Kidney tubule cell (primary cell): Measurements from ENCODE around the gene ARHGEF3.
"Not testable (repeated sequence)": the region's sequence is repeated elsewhere in the genome, so short reads cannot be mapped to it uniquely, and the experiment has no call there.

Experiments used
- DNase-seq: peaks from one replicate; pipeline ENCODE4 v3.0.0-alpha.2; 2018; ENCODE audit warnings: low spot score

The ARHGEF3 gene

GRCh38 chr3:56737006-56737405, 64.7 kb downstream of the ARHGEF3 start:
- DNase-seq, result no peak

- no peak for DNase-seq
These were observed 69.6 kb downstream of the ARHGEF3 start for GRCh38 chr3:56732109-56732508.

DNA sequence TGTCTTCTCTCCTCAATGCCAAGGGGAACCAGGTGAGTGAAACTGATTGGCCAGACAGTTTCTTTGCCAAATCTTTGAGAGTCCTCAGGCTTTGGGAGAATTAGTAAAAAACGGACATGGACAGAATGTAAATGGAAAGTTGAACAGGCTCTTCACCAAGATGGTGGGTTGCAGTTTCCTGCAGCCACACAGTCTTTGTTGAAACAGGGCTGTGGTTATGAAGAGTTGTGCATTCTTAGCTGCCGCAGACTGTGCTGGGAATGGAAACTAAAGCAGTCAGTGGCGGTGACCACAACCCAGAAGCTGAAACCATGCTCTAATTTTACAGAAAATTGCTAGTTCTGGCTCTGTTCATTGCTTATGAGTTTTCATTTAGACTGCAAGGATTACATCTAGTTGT, 76.6 kb downstream of the ARHGEF3 start:
- DNase-seq, result no peak

- DNase-seq, result peak; percentile 80
These were observed 77.1 kb downstream of the ARHGEF3 start for GRCh38 chr3:56724676-56725075.

DNA sequence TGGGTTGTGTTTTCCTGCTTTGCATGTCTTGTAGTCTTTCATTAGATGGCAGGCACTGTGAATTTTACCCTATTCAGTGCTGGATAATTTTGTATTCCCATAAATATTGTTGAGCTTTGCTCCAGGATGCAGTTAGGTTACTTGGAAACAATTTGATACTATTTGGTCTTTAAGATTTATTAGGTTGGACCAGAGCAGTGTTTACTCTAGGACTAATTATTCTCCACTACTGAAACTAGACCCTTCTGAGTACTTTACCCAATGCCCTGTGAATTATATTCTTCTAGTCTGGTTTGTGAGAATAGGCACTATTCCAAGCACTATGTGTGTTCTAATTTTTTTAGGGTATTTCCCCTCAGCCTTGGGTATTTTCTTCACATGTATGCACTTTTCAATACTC, 80.9 kb downstream of the ARHGEF3 start:
- DNase-seq, result no peak

DNA sequence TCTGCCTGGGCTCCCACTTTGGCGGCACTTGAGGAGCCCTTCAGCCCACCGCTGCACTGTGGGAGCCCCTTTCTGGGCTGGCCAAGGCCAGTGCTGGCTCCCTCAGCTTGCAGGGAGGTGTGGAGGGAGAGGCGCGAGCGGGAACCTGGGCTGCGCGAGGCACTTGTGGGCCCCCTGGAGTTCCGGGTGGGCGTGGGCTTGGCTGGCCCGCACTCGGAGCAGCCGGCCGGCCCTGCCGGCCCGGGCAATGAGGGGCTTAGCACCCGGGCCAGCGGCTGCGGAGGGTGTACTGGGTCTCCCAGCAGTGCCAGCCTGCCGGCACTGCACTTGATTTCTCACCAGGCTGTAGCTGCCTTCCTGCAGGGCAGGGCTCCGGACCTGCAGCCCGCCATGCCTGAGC, 82.9 kb downstream of the ARHGEF3 start:
- not testable (repeated sequence) for DNase-seq

- no peak for DNase-seq
These were observed 90.4 kb downstream of the ARHGEF3 start for GRCh38 chr3:56711344-56711743.

DNA sequence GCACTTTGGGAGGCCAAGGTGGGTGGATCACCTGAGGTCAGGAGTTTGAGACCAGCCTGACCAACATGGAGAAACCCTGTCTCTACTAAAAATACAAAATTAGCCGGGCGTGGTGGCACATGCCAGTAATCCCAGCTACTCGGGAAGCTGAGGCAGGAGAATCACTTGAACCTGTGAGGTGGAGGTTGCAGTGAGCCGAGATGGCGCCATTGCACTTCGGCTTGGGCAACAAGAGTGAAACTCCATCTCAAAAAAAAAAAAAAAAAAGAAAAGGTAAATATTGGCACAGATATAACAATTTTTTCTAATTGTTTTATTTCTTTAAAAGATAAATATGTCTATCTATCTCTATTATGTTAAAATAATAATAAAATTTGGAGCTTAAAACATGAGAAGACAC, 94.3 kb downstream of the ARHGEF3 start:
- not testable (repeated sequence) for DNase-seq

GRCh38 chr3:56706629-56707028, 95.1 kb downstream of the ARHGEF3 start:
- DNase-seq, result no peak

- no peak for DNase-seq
These were observed 97.0 kb downstream of the ARHGEF3 start for GRCh38 chr3:56704706-56705105.

- DNase-seq, result peak; percentile 74
These were observed 99.0 kb downstream of the ARHGEF3 start for GRCh38 chr3:56702490-56703315.

- peak; percentile 43 for DNase-seq
These were observed 101.6 kb downstream of the ARHGEF3 start for GRCh38 chr3:56700151-56700550.

DNA sequence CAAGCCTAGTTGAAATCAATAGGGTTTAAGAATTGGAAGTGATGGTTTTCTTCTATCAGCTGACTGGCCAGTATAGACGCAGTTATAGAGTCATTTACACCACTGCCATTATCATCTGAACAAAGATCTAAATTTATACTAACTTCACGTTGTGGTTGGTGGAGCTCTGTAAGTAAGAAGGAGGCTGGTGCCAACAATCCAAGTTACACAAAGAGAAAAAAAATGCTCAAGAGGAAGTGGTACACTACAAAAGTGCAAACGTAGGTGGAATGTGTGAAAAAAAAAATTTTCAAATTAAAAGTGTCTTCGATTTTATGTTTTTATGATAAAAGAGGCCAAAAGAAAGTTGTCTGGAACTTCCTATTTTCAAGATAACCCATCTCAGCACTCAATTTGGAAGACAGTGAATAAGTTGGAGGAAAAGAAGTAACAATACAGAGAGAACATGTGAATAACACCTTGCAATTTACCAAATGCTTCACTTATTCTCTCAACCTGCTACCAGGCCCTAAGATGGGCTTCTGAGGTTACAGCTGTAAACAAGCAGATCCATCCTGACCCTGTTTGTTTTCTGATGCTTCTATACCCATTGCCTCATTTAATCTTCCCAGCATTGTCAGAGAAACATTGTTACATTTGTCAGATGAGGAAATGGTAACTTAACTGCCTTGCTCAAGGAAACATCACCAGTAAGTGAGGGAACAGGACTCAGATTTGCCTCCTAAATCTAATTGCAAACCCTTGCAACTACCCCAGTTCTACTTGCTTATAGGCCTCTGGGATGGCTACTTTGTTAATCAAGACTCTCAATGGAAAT, 106.7 kb downstream of the ARHGEF3 start:
- DNase-seq, result no peak

- DNase-seq, result no peak
These were observed 108.0 kb downstream of the ARHGEF3 start for GRCh38 chr3:56693750-56694149.

DNA sequence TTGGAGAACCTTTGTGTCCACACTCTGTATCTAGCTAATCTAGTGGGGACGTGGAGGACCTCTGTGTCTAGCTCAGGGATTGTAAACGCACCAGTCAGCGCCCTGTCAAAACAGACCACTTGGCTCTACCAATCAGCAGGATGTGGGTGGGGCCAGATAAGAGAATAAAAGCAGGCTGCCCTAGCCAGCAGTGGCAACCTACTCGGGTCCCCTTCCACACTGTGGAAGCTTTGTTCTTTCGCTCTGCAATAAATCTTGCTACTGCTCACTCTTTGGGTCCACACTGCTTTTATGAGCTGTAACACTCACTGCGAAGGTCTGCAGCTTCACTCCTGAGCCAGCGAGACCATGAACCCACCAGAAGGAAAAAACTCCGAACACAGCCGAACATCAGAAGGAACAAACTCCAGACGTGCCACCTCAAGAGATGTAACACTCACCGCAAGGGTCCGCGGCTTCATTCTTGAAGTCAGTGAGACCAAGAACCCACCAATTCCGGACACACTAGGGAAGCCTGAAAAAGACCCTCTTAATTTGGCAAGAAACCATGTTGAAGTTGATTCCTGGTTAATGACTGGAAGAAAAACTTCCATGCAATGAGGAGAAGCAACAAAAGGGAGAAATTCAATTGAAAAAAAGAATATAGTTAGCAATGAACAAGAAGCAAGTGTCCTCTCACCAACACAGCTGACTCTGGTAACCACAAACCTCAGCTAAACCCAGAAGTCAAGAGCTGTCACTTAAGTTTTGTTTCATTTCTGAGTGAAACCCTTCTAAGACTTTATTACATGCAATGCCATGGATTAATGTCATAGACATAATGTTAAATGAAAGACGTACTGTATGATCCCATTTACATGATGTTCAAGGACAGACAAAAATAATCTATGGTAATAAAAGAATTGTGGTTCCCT, 109.0 kb downstream of the ARHGEF3 start:
- DNase-seq, result not testable (repeated sequence)

GRCh38 chr3:56692001-56692365, 109.8 kb downstream of the ARHGEF3 start:
- DNase-seq, result not testable (repeated sequence)

DNA sequence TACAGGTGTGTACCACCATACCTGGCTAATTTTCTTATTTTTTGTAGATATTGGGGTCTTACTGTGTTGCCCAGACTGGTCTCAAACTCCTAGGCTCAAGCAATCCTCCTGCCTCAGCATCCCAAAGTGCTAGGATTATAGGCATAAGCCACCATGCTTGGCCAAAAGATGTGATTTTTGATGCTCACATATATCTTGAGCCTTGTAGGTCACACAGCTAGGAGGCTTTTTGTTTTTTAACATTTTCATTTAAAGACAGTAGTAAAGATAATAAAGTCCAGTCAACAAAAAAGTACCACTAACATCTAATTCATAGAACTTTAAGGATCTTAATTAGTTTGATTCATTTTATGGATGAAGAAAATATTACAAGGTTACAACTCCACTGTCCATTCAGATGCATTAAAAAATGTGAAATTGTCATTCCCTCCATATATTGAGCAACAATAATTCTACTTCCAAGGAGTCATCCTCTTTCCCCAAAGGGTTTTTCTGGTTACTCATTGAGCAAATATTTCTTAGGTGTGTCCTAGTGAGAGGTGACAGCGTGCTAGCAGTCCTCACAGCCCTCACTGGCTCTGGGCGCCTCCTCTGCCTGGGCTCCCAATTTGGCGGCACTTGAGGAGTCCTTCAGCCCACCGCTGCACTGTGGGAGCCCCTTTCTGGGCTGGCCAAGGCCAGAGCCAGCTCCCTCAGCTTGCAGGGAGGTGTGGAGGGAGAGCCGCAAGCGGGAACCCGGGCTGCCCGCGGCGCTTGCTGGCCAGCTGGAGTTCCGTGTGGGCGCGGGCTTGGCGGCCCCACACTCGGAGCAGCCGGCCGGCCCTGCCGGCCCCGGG, 110.4 kb downstream of the ARHGEF3 start:
- DNase-seq, result peak; percentile 79

GRCh38 chr3:56689303-56689702, 112.4 kb downstream of the ARHGEF3 start:
- no peak for DNase-seq

DNA sequence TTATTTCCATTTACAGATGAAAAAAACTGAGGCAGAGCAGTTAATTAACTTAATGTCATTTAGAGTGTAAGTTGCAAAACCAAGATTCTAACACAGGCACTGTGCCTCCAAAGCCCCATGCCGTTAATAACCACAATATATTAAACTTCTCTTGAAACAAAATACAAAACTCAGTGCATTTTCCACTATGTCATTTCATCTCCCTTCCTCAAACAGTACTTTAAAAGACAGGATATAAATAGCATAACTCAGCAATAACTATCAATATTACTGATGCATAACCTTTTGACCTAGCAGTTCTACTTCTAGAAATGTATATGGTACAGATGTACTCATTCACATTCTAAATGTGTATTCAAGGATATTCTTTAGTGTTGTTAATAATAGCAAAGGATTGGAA, 113.6 kb downstream of the ARHGEF3 start:
- no peak for DNase-seq

DNA sequence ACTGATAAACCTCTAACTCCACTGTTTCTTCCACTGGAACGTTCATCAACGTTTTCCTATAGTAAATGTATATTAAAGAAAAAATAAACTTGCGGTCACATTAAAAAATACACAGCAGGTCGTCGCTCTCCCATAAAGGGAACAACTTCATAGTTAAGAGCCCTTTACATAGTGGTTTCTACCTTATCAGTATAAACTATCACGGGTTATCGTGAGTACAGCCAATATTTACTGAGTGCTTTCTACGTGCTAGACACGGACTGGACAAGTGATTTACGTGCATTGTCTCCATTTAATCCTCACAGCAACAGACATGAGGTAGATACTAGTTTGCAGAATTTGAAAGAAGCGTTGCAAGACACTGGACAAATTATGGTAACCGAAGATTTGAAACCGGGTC, 117.7 kb downstream of the ARHGEF3 start:
- no peak for DNase-seq

DNA sequence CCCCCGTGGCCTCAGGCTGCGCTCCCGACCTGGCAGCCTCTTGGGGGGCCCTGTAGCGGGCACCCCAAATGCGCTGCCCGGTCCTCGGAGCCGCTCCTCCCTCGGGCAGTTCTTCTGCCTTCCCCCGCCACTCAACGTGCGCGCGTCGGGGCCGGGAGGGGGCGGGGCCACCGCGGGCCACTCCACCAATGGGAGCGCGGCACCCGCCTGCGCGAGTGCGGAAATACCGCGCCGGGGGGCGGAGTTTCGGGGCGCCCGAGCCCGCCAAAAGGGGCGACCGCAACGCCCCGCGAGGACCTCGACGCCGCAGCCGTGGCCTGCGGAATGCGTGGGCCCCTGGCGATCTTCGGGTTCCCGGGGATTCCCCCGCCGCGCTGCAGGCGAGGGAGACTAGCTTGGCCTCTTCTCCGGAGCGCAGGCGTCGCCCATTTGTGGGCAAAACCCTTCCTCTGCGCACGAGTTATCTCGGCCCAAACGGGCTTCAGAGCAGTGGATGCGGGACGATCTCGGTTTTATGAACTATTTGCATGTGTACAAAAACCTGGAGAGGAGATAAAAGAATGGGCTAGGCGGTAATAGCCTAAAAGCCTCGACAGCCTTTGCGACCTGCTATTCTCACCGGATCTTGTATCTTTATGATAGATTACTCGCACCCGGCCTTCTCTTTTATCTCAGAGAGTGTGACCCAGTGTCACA, 118.5 kb downstream of the ARHGEF3 start, which contains the start of gene TASOR:
TASOR (minus strand) TSS at position 144 of the 696 bp plus-strand sequence. CDS start 259 bp downstream, outside the sequence.
- peak; percentile 83 for DNase-seq
